Fibroblast of skin of right quadriceps (primary cell): ENCODE measurements around the gene CCSER2.
"Not testable (repeated sequence)": the region's sequence is repeated elsewhere in the genome, so short reads cannot be mapped to it uniquely, and the experiment has no call there.

Experiments
- DNase-seq: peaks from one replicate; pipeline ENCODE4 v3.0.0-alpha.2; 2013

CCSER2 gene, protein sequence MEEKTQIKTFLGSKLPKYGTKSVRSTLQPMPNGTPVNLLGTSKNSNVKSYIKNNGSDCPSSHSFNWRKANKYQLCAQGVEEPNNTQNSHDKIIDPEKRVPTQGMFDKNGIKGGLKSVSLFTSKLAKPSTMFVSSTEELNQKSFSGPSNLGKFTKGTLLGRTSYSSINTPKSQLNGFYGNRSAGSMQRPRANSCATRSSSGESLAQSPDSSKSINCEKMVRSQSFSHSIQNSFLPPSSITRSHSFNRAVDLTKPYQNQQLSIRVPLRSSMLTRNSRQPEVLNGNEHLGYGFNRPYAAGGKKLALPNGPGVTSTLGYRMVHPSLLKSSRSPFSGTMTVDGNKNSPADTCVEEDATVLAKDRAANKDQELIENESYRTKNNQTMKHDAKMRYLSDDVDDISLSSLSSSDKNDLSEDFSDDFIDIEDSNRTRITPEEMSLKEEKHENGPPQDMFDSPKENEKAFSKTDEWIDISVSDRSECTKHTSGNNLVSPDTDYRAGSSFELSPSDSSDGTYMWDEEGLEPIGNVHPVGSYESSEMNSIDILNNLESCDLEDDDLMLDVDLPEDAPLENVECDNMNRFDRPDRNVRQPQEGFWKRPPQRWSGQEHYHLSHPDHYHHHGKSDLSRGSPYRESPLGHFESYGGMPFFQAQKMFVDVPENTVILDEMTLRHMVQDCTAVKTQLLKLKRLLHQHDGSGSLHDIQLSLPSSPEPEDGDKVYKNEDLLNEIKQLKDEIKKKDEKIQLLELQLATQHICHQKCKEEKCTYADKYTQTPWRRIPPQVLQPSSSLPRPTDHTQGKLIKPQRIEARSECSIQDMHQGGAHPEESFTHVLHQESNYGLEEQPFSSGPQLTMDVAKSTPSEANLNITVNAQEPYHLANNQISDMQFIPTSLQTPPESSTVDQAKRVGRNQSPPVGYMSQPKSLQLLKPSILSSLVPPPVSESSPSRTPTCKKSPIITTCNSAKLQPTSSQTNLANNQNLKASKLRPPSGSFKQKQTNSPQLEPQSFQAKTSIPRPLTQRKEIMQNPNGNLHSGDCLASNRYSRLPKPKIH

DNA sequence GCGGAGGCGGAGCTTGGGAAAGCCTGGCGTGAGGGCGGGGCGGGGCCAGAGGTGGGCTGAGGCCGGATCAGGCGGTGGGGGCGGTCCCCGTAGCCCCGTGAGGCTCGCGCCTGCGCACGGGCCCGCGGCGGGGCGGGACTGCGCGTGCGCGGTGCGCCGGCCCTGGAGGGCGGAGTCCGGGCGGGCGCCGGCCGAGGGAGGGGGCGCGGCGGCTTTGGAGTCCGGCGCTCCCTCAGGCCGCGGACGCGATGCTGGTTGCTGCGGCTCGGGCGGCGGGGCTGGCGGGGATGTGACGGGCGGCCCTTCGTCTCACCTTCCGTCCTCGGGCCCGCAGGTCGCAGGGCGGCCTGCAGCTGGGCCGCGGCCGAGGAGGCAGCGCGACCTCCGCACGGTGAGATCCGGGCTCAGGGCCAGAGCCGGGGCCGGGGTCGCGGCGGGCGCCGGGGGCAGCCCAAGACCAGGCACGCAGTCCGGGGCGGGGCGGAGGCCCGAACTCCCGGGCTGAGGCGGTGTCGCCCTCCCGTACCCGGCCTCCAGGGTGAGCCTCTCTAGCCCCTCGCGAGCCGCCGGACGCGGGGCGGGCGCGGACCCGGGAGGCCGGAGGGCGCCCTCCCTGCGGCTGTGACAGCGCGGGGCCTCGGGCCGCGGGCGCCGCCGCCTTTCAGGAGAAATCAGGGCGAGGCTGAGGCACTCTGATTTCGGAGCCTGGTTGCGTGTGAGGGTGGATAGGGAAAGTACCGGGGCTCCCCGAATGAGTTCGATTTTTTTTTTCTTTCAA is at the start of gene CCSER2:
Gene CCSER2 (plus strand): TSS at position 172 of the 778 bp plus-strand sequence. CDS start 42,464 bp downstream, outside the sequence.
- DNase-seq = peak; percentile 88

DNA sequence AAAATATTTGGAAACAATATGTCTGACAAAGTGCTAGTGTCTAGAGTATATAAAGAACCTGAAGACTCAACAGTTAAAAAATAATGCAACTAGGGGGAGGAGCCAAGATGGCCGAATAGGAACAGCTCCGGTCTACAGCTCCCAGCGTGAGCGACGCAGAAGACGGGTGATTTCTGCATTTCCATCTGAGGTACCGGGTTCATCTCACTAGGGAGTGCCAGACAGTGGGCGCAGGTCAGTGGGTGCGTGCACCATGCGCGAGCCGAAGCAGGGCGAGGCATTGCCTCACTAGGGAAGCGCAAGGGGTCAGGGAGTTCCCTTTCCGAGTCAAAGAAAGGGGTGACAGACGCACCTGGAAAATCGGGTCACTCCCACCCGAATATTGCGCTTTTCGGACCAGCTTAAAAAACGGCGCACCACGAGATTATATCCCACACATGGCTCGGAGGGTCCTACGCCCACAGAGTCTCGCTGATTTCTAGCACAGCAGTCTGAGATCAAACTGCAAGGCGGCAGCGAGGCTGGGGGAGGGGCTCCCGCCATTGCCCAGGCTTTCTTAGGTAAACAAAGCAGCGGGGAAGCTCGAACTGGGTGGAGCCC is 48.4 kb upstream of the CCSER2 start:
- DNase-seq = not testable (repeated sequence)

DNA sequence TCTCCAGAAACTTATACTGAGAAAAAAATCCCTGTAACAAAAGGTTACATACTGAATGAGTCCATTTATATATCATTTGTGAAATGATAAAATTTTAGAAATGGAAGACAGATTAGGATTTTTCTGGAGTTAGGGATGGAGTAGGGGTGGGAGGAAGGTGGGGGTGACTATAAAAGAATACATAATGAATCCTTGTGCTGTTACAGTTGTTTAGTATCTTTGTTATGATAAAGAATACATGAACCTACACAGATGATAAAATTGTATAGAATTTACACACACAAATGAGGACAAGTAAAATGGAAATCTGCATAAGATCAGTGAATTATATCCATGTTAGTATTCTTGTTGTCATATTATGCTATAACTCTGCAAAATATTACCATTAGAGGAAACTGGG is 41.7 kb upstream of the CCSER2 start:
- DNase-seq = no peak

DNA sequence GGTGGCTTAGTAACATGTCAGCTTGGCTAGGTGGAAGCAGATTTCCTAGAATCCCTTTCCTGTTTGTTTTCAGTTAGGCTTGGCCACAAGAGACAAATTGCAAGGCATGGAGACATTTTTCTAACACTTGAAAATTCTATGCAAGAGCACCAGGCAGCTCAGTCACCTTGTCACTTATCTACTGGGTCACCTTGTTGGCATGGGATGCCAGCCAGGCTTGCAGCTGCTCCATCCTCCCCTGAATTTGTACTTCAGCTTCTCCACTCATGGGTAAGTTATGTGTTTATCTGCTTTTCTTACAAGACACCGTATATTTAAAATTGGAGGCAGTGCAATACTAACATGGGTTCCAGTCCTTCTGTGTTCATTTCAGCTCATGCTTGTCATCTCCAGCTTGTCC is 40.2 kb upstream of the CCSER2 start:
- DNase-seq = no peak

DNA sequence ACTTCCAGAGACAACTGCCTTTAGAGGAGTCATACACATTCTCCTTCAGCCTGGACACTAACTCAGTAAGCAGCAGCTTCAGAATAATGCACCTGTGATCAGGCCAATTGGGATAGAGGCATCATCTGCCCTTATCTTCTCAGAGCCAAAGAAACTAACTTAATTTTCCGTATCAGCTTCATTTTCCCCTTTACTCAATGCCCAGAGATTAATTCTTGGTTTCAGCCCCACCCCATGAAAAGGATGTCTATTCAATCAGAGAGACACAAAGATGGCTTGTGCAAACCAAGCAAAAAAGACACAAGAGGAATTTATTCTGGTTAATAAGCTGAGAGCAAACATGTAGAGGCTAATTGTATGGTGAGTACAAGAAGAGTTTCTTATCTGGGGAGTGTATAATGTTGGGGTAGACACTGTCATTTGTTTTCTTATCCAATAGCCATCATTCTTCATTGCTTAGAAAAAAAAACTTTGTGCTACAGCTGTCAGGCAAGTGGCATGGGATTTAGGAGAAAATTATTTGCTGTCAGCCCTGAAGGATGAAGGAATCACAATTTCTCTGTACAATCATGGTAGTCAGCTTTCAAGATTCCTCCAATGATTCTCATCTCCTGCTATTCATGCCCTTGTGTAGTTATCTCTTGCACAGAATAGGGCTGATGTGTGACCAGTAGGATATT is 38.7 kb upstream of the CCSER2 start:
- DNase-seq = no peak

DNA sequence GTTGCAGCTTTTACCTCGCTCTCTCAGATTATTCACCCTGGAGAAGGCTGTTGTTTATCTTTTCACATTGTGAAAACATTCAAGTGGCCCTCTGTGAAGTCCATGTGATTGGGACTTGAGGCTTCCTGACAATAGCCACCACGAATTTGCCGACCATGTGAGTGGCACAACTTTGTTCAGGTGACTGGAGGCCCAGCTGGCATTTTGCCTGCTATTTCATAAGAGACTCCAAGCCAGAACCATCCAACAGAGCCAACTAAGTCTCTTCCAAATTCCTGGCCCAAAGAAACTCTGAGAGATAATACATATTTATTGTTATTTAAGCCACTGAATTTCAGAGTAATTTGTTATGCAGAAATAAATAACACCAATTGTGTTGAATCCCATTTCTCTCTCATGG is 38.2 kb upstream of the CCSER2 start:
- DNase-seq = no peak

DNA sequence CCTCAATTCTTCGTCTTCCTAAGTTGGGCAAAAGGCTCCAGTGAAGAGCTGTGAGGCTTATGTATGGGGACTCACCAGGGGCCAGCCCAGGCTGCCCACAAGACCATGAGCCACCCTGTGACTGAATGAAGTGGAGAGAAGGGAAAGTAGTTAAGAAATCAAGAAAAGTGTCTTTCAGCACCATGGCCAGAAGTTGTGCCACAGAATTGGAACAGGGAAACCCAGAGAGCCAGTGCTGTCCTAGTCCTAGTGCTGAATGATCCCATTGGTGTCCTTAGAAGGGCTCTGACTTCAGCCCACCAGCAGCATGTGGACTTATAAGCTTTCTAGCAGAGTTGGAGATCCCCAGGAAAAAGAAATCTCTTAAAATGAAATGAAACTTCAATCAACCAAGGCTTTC is 37.0 kb upstream of the CCSER2 start:
- DNase-seq = peak; percentile 35

DNA sequence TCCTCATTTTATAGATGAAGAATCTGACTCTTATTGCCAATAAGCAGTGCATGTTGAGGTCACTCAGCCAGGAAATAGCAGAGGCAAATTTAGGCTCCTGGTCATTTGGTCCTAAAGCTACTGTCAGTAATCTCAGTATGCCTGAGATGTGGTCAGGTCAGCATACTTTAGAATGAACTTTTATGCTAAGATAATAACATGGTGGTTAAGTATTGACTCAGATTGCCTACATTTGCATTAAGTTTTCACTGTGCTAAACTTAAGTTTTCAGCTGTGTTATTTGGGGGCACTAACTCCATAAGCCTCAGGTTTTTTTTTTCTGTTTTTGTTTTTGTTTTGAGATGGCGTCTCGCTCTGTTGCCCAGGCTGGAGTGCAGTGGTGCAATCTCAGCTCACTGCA is 35.9 kb upstream of the CCSER2 start:
- DNase-seq = no peak

DNA sequence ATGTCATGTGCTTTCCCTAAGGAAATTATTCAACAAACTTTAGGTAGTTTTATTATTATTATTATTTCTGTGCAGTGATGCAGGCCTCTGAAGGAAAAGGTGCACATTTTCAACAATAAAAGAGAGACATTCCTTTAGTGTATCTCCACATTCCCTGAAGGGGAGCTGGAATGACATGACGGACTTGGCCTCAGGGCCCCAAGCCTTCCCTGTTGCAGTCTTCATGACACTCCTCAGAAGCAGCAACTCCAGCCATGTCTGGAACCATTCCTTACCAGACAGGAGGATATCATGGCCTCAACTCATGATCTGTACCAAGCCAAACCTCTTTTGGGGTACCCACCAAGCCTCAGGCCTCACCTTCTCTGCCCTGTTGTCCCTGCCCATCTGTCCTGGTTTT is 35.2 kb upstream of the CCSER2 start:
- no peak for DNase-seq

DNA sequence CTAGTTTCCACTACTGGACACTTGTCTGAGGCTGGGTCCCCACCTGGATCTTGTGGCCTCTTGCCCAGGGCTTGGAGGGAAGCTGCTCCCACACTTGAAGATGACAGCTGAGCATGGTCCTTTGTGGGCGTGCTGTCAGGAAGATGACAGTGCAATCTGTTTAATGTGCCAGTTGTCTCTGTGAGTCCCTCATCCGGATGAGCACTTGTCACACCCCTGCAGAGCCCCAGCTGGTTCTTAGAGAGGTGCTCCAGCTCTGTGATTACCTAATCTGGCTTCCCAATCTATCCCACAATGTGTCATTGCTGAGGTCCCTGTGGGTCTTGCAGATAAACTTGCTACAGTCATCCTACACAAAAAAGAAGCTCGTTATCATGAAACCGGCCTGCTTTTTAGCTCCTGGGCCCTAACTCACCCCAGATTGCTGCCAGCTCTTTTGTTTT is 34.8 kb upstream of the CCSER2 start:
- DNase-seq = no peak

DNA sequence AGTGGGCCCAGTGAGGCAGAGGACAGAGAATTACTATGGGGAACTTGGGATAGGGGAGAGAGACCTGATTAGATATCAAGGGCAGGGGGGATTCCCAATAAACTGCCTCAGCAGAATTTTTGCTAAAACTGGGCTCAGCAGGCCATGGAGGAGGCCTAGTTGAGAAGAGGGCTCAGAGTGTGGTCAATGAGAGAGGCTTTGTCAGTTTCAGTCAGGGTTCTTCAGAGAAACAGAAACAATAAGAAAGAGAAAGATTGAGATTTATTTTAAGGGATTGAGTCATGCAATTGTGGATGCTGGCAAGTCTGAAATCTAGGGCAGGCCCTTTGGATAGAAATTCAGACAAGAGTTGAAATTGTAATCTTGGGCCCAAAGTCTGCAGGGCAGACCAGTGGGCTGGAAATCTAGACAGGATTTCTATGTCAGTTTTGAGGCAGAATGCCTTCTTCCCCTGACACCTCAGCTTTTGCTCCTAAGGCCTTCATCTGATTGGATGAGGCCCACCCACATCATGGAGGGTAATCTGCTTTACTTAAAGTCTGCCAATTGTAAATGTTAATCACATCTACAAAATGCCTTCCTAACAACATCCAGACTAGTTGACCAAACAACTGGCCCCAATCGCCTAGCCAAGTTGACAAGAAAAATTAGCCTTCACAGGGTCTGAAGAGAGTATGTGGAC is 33.5 kb upstream of the CCSER2 start:
- DNase-seq = no peak

DNA sequence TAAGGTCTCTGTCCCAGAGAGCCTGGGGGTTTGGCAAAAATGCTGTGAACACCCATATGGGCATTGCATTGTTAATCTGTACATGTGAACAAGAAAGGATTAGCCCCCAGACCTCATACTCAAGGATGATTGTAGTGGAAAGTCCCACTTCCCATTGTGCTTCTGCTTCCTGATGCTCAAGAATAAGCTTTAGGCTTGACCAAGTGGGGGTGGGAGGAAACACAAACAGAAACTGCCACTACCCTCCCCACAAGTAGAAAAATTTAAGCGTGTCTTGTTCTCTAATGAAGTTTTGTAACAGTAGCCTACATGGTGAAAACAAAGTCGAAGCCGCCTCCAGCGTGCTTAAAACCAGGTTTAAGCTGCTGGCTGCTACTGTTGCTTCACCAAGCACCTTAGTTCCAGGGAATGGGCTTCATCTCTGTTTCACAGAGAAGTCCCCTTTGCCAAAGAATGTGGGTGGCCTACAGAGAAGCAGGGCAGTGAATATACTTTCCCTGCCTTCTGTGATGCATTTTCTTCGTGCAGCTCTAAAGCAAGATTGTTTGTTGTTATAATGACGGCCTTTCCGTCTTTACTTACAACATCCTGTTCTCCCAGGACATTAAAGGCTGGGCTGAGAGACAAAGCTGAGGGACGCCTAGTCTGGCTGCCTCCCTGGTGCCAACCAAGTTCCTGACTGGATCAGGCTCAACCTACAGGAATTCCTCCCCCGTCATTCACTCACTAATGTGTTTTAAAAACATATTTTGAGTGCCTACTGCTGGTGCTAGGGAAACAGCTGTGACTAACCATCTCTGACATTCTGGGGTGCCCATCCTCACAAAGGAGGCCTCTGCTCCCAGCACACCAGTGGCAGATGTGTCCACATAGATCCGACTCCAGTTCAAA is 32.1 kb upstream of the CCSER2 start:
- DNase-seq = peak; percentile 20

DNA sequence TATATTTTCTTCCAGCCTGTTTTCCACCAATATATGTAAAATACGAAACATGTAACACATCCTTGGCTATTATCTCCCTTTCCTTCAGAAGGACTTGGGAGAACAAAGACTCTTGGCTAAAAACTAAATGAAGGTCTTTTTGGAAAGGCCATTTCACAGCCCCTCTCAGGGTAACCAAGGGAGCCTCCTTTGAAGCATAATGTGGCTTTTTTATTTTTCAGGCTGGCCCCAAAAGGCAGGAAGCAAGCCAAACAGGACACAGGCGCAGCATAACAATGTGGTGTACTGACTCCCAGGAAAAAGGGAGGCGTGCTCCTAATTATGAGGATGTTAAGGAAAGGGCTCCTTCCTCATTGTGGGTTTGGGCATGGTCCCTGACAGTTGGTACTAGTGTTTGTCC is 30.3 kb upstream of the CCSER2 start:
- DNase-seq = no peak

DNA sequence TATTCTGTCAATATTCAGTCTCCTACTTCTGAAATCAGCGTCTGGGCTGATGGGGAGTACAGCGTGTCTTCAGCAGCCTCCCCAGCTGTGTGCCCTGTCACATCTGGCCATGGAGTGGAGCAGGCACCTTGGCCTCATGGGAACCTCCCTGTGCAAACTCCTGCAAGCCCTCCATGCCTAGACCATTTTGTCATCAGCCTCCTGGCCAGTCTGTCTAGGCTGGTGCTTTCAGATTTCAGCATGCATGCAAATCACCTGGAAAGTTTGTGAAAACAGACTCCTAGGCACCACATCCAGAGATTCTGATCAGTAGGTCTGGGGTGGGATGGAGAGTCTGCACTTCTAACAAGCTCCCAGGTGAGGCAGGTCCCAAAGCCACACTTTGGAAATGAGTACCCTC is 26.2 kb upstream of the CCSER2 start:
- DNase-seq = no peak

DNA sequence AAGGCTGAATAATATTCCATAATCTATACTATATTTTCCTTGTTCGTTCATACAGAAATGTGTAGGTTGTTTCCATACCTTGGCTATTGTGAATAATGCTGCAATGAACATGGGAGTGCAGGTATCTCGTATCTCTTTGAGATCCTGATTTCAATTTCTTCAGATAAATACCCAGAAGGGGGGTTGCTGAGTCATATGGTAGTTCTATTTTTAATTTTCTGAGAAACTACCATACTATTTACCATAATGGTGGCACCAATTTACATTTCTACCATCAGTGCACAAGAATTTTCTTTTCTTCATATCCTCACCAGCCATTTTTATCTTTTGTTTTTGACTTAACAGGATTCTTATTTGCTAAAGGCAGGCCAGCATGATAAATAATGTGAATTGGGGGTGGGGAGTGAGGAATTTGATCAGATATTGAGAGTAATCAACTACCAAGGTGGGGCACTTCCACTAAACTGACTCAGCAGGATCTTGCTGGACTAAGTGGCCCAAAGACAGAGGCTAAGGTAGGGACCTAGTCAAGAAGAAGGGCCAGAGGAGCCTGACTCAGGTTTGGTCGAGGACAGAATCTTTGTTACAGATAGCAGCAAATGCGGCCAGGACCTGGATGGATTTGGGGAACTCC is 21.5 kb upstream of the CCSER2 start:
- DNase-seq = no peak

DNA sequence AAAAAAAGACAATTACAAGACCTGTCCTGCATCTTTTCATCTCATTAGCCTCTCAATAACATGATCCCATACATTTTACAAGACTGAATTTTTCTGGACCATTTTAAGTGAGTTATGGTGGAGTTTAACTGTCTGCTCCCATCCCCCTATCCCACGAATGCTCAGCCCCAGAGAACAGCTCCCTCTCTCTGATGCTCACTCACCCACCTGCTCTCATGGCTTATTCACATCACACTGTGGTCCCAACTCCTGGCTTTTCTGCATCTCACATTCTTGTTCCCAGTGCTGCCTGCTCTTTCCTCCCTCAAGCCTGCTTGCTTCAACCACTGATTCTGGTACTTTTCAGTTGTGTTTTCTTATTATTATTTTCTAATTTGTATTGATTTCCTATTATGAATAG is 20.4 kb upstream of the CCSER2 start:
- no peak for DNase-seq

DNA sequence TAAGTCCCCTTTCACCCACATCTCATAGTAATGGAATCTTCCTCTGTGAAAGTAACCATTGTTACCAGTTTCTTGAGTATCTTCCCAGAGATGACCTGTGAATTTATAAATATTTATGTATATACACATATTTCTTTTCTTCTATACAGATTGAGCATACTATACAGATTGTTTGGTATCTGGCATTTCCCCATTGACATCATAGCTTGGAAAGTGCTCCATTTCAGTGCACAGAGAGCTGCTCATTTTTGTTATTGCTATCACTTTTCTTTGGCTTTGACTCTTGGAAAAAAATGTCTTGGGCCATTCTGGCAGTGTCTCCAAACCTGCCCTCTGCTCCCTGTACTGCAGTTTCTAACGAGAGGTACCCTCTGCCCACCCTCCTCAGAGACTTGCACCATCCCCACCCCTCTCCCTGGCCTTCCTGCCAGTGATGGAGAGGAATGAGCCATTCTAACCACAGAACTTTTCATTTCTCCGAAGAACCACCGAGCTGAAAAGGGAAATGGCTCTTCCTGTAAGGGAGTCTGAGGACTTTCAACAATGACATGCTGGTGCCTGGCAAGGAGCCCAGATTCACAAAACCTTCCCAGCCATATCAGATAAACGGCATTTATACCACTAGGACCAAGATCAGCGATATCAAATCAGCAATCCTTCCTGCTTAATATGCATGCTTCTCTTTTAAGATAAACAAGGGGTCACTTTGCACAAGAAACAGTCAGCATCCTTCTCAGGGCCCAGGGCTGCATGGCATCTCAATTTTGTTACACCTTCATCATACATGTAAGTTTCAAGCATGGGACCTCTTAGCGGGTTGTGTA is 19.7 kb upstream of the CCSER2 start:
- peak; percentile 45 for DNase-seq

DNA sequence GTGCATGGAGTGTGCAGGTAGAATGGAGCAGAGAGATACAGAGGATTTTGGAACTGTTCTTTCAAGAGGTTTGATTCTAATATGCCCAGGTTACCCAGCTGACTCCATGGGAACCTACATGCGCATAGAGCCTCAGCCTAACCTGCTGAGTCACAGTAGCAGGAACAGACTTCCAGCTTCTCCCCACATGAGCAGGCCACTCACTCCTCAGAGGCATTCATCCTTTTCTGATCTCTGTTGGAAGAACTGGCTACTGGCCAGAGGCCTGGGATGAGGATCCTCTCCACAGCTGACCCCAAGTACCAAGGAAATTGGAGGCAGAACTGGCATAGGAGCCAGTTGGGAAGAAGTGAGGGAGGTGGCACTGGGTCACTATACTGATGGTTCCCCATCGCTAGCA is 17.9 kb upstream of the CCSER2 start:
- no peak for DNase-seq

DNA sequence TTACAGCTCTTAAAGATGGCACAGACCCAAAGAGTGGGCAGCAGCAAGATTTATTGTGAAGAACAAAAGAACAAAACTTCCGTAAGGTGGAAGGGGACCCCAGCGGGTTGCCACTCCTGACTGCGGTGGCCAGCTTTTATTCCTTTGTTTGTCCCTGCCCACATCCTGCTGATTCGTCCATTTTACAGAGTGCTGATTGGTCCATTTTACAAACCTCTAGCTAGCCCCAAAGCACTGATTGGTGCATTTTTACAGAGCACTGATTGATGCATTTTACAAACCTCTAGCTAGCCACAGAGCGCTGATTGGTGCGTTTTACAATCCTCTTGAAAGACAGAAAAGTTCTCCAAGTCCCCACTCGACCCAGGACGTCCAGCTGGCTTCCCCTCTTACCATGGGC is 16.8 kb upstream of the CCSER2 start:
- DNase-seq = no peak
